Esophagus muscularis mucosa (tissue), 4 donors: ENCODE results near the gene PKN1. TPM values are rescaled to one million over a fixed set of nuclear protein-coding genes. Genes with fewer than 3 reads are reported as not detected.
"Not testable (repeated sequence)": the region's sequence is repeated elsewhere in the genome, so short reads cannot be mapped to it uniquely, and the experiment has no call there.

Source experiments
- DNase-seq: peaks from one replicate; pipeline ENCODE4 v3.0.0-alpha.2; 2017; ENCODE audit errors: extremely low spot score
- H3K27ac ChIP-seq, 4 donors: fragments of 200-600 bp; sonication (generic); replicated peaks in 1 of 4; 1 replicate in 3 of 4; 2 replicates in 1 of 4; pipeline ENCODE4 v1.5.1; 2016 to 2019; ENCODE audit warnings: mild to moderate bottlenecking in 1 of 4
- H3K27me3 ChIP-seq, 4 donors: fragments of 200-600 bp; sonication (generic); one replicate each; pipeline versions ENCODE4 v1.5.1 to v1.6.0; 2016 to 2019
- H3K36me3 ChIP-seq, 4 donors: fragments of 200-600 bp; sonication (generic); one replicate each; pipeline ENCODE4 v1.5.1; 2016 to 2019
- H3K4me1 ChIP-seq, 4 donors: fragments of 200-600 bp; sonication (generic); one replicate each; pipeline ENCODE4 v1.5.1; 2016 to 2019
- H3K4me3 ChIP-seq, 4 donors: fragments of 200-600 bp; sonication (generic); 1 replicate in 2 of 4; 2 replicates in 2 of 4; pipeline ENCODE4 v1.5.1; 2016 to 2019; ENCODE audit warnings: mild to moderate bottlenecking in 4 of 4, moderate library complexity in 1 of 4
- H3K9me3 ChIP-seq, 4 donors: fragments of 200-600 bp; sonication (generic); 1 replicate in 3 of 4; 2 replicates in 1 of 4; pipeline ENCODE4 v1.5.1; 2016 to 2019
- CTCF ChIP-seq, 3 experiments: fragments of 200-600 bp in 2 of 3; fragments of 450-650 bp in 1 of 3; sonication (generic) in 2 of 3; IDR thresholded peaks; one replicate each; pipeline ENCODE4 v1.5.1; 2017 to 2019; ENCODE audit warnings: antibody characterized with exemption in 3 of 3, mild to moderate bottlenecking in 2 of 3, moderate library complexity in 1 of 3
- EP300 ChIP-seq: sonication (generic); formaldehyde crosslinking; IDR thresholded peaks from one replicate; pipeline ENCODE4 v1.6.1; 2017; ENCODE audit warnings: antibody characterized with exemption
- POLR2A ChIP-seq: fragments of 450-650 bp; IDR thresholded peaks from one replicate; pipeline ENCODE4 v1.6.1; 2017; ENCODE audit warnings: antibody characterized with exemption, moderate library complexity, mild to moderate bottlenecking, low read depth
- POLR2AphosphoS5 ChIP-seq, 2 donors: sonication (generic); formaldehyde crosslinking; IDR thresholded peaks; one replicate each; pipeline ENCODE4 v1.6.1; 2017; ENCODE audit warnings: antibody characterized with exemption in 2 of 2
- WGBS: methylation state at CpG from one replicate; pipeline ENCODE4 v1.1.5; 2018; 5-methylcytosine and 5-hydroxymethylcytosine counted together
- intact Hi-C: fragments of 100-400 bp; cut with DNase I; formaldehyde crosslinking; loops from one replicate; pipeline ENCODE4 v1.15.1; 2023
- total RNA-seq, 4 donors: library from RNA; depleted of rRNA; stranded (reverse); fragments of >200 nt; gene quantifications; one replicate each; pipeline versions ENCODE4 v1.1.0 to v1.2.1, GENCODE V29; 2016

Gene PKN1
- total RNA-seq, 4 donors from 2014 or later = 120 to 233 (median 167) TPM

- Histone ChIP-seq H3K27me3 (no peaks in the 10 kb centered on the region), H3K27ac (no peak overlapping the region), H3K36me3 (no peaks in the 10 kb centered on the region), H3K4me3 (no peak overlapping the region), H3K9me3 (no peaks in the 10 kb centered on the region), H3K4me1 (peaks cover 2 to 11% (median 7%) of the 10 kb centered on the region in 4 donors)
- no peak for TF ChIP-seq POLR2AphosphoS5 (IDR thresholded peaks at IDR 0.05)
- no peak for TF ChIP-seq POLR2A
- TF ChIP-seq EP300 = no peak
- no peak for TF ChIP-seq CTCF (IDR thresholded peaks at IDR 0.05)
- no peak for DNase-seq
- intact Hi-C loops = no loop called here
- 81% methylated on average over 11 of the region's 11 CpGs for WGBS
These were observed 69.4 kb downstream of the PKN1 start for GRCh38 chr19:14502334-14503092.

GRCh38 chr19:14503285-14503684, 70.2 kb downstream of the PKN1 start:
- H3K36me3 ChIP-seq = no peaks in the 10 kb centered on the region
- no peaks in the 10 kb centered on the region for H3K9me3 ChIP-seq
- no peaks in the 10 kb centered on the region for H3K27me3 ChIP-seq
- H3K27ac ChIP-seq = no peak overlapping the region
- DNase-seq = no peak
- intact Hi-C loops = no loop called here
- 62% methylated on average over 1 of the region's 1 CpG for WGBS
- H3K4me3 ChIP-seq = no peak overlapping the region
- TF ChIP-seq POLR2A = no peak
- no peak for TF ChIP-seq CTCF (IDR thresholded peaks at IDR 0.05)
- no peak for TF ChIP-seq EP300
- no peak for TF ChIP-seq POLR2AphosphoS5 (IDR thresholded peaks at IDR 0.05)
- peaks cover 0 to 7% (median under 1%) of the 10 kb centered on the region in 4 donors for H3K4me1 ChIP-seq

- H3K9me3 ChIP-seq, H3K27me3 ChIP-seq, H3K36me3 ChIP-seq, intact Hi-C loops, H3K27ac ChIP-seq, H3K4me3 ChIP-seq, DNase-seq: not testable (repeated sequence)
- WGBS = 95% methylated on average over 6 of the region's 8 CpGs
- H3K4me1 ChIP-seq = peaks cover 2 to 12% (median 3%) of the 10 kb centered on the region in 4 donors
These were observed 71.5 kb downstream of the PKN1 start for GRCh38 chr19:14504575-14504974.

- Histone ChIP-seq H3K27me3 (no peaks in the 10 kb centered on the region), H3K4me1 (peaks cover 6 to 22% (median 10%) of the 10 kb centered on the region in 4 donors), H3K36me3 (no peaks in the 10 kb centered on the region), H3K9me3 (no peaks in the 10 kb centered on the region), H3K4me3 (no peak overlapping the region), H3K27ac (no peak overlapping the region)
- peak; percentile 39 to 57 (median 42) for TF ChIP-seq CTCF (IDR thresholded peaks at IDR 0.05)
- no peak for TF ChIP-seq EP300
- TF ChIP-seq POLR2AphosphoS5 (IDR thresholded peaks at IDR 0.05) = no peak
- WGBS = 51% methylated on average over 19 of the region's 19 CpGs
- intact Hi-C loops = no loop called here
- DNase-seq = no peak
These were observed 72.6 kb downstream of the PKN1 start for GRCh38 chr19:14505488-14506239.

- intact Hi-C loops = no loop called here
- H3K9me3 ChIP-seq = no peaks in the 10 kb centered on the region
- H3K36me3 ChIP-seq = peaks cover 0 to 2% (median 0%) of the 10 kb centered on the region in 4 donors
- DNase-seq = no peak
- no peak for TF ChIP-seq CTCF (IDR thresholded peaks at IDR 0.05)
- no peak for TF ChIP-seq POLR2AphosphoS5 (IDR thresholded peaks at IDR 0.05)
- H3K27me3 ChIP-seq = no peaks in the 10 kb centered on the region
- no peak overlapping the region for H3K4me3 ChIP-seq
- 65% methylated on average over 12 of the region's 12 CpGs for WGBS
- peak overlapping the region in 2 of 4 donors; percentile 30 to 34 for H3K27ac ChIP-seq
- H3K4me1 ChIP-seq = peaks cover 9 to 31% (median 20%) of the 10 kb centered on the region in 4 donors
These were observed 74.8 kb downstream of the PKN1 start for GRCh38 chr19:14507704-14508542.
